H54 (cell line): ENCODE data around the gene ASB5.
"Not testable (repeated sequence)": the region's sequence is repeated elsewhere in the genome, so short reads cannot be mapped to it uniquely, and the experiment has no call there.

Experiments used
- DNase-seq: peaks from one replicate; pipeline ENCODE4 v3.0.0; 2011; ENCODE audit warnings: low spot score, mixed read lengths; ENCODE audit not compliant: insufficient read length
- FAIRE-seq: peaks from 3 replicates; lab custom pipeline; 2011; peaks lifted over from hg19 to GRCh38; lab: Jason Lieb, UNC
- POLR2A ChIP-seq: IDR thresholded peaks from 2 replicates; pipeline ENCODE4 v1.6.1; 2011; ENCODE audit warnings: low read depth, mild to moderate bottlenecking, low read length

The ASB5 gene, protein sequence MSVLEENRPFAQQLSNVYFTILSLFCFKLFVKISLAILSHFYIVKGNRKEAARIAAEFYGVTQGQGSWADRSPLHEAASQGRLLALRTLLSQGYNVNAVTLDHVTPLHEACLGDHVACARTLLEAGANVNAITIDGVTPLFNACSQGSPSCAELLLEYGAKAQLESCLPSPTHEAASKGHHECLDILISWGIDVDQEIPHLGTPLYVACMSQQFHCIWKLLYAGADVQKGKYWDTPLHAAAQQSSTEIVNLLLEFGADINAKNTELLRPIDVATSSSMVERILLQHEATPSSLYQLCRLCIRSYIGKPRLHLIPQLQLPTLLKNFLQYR

DNA sequence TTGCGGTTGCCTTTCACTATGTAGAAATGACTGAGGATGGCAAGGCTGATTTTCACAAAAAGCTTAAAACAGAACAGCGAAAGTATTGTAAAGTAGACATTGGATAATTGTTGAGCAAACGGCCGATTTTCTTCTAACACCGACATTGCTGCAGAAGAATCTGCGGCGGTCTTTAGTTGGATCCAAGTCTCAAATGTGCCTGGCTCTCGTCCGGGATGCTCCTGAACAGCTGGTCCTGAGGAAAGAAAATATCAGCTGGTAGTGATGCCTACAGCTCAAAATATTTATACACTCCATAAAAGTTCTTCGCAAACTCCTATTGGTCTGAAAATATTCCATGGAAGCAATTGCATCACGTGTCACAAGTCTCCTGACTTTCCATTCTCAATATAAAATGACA lies at the start of gene ASB5:
Gene ASB5, minus strand, starts transcription at position 260 of the 400 bp plus-strand sequence. Its CDS starts 114 bp downstream, at position 146.
- no peak for DNase-seq
- no peak for TF ChIP-seq POLR2A
- no peak for FAIRE-seq

DNA sequence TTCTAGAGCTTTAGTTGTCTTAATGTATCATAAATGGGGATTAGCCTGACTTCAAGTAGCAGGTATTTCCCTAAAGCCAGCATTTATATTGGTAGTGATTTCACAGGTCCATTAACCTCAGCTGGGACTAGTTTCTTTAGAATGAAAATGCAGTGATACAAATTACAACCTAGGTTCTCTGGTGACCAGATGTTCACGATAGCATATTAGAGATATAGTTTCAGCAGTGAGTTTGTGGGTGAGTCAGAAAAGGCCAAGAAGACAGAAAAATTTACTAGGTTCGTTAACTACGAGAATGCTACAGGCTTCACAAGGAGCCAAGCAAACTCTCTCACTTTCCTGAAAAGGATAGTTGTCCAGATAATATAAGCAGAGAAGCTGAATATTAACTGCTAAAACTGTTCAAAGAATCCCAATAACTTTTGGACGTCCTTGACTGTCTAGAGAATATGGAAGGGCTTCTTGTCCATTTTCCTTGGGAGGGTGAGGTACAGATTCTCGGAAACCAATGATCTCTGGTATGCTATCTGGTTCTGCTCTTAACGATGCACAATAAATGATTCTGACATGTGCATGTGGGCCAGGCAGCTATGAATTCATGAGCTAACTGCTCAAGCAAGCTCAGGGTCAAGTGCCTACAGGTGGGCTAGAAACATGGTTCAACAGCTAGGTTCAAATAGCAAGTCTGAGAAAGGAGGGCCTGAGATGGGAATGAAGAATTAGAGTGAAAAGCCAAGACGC lies 44.7 kb upstream of the ASB5 start:
- DNase-seq (no peak), FAIRE-seq (no peak)
- TF ChIP-seq POLR2A = no peak

DNA sequence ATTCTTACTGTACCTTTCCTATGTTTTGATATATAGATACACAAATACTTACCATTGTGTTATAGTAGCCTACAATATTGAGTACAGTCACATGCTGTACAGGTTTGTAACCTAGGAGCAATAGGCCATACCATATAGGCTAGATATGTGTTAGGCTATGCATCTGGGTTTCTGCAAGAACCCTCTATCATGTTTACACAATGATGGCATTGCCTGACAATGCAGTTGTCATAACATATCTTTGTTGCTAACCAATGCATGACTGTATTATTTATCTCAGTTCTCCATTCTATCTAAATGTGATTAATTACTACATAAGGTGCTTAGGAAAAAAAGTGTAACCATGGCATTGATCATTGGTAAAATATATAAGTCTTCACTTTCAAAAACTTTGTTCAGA lies 40.8 kb upstream of the ASB5 start:
- DNase-seq (no peak), FAIRE-seq (no peak)
- TF ChIP-seq POLR2A = no peak

DNA sequence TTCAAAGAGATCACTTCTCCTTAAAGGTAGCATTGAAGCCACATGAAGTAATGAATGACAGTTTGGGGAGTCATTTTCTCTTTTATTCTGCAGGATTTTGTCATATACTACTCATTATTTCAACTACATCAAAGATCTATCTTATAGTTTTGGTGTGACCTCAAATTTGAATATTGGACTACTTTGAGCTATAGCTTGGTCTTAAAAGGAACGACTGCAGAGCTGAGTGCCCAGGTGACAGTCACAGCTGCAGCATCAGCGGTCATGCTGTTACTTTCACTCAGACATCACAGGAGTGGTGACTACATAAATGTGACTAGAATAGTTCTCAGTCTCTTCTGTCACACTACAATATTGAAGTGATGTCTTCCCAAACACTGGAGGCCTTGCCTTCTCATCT lies 40.0 kb upstream of the ASB5 start:
- TF ChIP-seq POLR2A = no peak
- DNase-seq (no peak), FAIRE-seq (no peak)

DNA sequence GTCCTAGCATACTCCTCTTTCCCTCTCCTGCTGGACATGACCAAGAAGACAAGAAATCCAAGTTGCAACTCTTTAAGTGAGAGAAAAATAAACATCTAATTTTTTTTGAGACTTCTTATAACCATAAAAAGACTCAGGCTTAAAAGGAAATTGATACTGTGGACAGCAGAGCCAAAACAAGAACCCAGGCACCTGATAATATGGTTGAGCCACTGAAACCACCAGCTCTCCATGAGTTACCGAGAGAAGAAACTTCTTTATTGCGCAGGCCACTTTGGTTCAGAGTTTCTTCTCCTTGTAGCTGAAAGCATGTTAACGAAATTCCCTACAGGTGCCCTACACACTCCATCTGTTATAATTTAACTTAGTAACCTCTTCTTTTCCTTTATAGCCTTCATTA lies 39.4 kb upstream of the ASB5 start:
- FAIRE-seq (no peak), DNase-seq (no peak)
- TF ChIP-seq POLR2A = no peak

DNA sequence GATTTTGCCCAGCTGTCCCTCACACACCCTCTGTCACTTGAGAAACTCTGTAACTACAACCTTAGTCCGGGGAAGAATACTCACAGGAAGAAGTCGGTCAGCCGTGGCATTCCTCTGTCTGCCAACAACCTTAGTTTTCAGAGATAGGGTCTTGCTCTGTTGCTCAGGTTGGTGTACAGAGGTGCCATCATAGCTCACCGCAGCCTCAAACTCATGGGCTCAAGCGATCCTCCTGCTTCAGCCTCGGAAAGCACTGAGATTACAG lies 38.6 kb upstream of the ASB5 start:
- DNase-seq = no peak
- FAIRE-seq = no peak
- TF ChIP-seq POLR2A = no peak

DNA sequence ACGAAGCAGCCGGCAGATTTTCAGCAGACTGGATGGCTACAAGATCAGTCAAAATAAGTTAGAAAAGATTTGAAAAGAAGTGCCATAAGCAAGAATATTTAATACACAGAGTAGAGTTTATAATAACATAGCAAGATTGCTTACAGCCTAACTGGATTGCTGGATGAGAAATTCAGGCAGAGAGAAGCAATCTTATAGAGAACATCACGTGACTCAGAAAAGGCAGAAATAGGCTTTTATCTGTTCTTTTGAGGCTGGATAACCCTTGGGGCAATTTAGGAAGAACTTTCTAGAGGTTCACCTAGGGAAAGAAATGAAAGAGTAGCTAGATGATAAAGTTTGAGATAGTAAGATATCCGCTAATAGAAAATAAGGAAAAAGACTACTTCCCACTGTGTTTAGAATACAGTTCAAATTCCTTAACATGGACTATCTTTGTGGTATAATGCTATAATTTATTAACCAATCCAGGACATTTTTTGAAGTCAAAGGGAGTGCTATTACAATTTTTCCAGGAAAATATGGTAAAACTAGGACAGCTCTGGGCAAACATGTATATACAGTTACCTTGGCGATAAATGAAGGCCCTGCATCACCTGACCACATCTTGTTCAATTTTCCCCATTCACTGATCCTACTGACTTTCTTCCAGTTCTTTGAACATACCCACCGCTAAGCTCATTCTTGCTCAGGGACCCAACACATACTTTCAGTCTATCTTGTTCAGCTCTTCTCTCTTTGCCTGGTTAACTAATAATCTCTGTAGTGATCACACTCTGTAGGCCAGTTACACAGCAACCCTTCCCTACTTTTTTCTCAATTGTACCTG lies 38.0 kb upstream of the ASB5 start:
- FAIRE-seq = no peak
- no peak for DNase-seq
- TF ChIP-seq POLR2A = no peak

DNA sequence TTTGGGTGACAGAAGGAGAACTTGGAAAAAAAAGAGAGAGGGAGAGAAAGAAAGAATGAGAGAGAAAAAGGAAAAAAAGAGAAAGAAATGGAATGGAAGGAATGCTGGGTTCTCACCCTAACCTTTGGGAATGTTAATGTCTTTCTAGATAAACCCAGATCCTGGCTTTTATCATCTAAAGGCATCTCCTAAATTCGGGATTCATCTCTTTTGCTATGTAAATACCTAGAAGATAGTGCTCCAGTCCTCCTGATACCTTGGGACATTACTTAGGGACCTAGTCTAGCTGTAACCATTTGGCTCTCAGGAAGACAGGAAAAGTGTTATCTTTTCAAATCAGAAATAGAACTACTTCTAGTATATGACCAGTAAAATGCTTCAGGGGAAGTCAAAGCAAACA lies 34.9 kb upstream of the ASB5 start:
- DNase-seq (no peak), FAIRE-seq (no peak)
- TF ChIP-seq POLR2A = no peak

DNA sequence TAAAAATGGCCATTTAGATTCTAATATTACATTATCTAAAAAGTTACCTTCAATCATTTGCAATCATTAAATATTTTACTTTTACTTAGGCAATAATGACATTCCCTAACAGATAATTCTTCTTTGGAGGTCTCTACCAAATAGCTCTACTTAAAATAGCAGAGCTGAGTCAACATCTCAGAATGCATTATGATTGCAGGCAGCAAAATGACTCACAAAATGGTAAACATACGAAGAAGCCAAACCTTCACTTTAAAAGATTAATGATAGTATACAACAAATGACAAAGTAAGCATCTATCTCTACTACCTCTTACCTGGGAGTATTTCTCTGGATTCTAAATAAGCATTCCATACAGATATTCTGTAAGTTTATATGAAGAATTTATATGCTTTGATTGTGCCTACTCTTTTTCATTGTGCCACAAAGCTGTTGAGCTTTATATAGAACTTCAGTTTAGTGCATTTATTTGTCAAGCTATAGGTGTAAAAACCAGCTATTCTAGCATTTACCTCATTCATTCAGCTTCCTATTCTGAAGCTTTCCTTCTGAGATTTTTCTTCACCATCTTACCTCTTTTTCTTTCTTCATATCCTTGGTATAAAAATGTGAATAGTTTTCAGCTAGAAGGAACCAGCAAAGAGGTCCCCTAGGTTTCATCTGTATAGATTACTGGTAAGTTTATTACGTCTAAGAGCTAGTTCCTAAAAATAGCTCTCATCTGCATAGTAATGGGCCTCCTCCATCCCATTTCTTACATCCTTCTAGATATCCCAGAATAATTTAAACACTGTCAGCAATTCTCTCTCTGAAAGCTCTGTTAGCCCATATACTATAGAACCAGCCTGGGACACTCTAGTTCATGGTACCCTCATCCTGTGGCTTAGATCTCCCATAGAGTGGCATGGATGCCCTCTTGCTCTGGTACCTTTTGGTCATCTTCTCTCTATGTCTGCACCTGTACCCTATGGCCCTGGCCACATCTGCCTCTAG lies 33.6 kb upstream of the ASB5 start:
- no peak for FAIRE-seq
- no peak for TF ChIP-seq POLR2A

DNA sequence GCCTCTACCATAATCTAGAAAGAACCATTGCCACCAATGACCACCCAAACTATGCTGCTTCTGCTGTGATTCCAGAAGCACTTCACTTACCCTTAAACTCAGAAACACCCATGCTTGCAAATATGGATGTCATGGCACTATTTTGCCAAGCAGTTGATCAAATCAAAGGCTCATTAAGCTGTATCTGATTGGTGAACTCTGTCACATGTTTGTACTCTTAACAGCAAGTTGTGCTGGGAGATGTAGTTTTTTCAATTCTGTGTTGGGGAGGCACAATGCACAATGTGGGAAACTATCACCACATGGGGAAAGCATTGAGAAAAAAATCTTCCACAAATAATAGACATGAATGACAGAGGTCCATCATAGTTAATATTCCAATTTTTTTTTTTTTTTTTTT lies 31.5 kb upstream of the ASB5 start:
- no peak for FAIRE-seq

More for the DNA sequence above, 33.6 kb upstream of the ASB5 start:
- DNase-seq = no peak

DNA sequence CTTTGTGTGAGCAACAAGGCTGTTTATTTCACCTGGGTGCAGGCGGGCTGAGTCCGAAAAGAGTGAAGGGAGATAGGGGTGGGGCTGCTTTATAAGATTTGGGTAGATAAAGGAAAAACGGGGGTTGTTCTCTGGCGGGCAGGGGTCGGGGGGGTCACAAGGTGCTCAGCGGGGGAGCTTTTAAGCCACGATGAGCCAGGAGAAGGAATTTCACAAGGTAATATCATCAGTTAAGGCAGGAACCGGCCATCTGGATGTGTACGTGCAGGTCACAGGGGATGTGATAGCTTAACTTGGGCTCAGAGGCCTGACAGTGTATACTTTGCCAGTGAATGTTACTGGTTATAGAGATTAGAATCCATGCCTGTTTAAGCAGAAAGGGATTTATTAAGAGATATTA lies 31.0 kb upstream of the ASB5 start:
- DNase-seq = no peak
- FAIRE-seq = no peak
- TF ChIP-seq POLR2A = no peak

More for the DNA sequence above, 31.5 kb upstream of the ASB5 start:
- no peak for DNase-seq
- no peak for TF ChIP-seq POLR2A

DNA sequence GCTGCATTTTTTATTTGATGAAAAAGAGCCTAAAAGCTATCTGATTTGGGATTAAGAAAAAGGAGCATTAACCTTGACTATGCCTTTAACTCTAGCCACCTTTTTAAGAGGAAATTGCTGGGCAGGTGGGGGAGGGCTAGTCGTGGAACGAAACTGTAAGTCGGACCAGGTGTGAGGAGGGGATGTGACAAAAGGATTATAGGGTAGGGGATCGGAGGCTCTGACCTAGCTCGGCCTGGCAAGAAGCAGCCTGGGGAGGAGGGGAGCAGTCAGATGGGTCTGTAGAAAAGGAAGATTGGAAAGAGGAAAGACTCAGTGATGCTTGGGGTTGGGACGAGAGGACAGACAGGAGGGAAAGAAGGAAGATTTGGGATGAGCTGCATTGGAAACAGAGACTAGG lies 29.6 kb upstream of the ASB5 start:
- DNase-seq (no peak), FAIRE-seq (no peak)
- TF ChIP-seq POLR2A = no peak

DNA sequence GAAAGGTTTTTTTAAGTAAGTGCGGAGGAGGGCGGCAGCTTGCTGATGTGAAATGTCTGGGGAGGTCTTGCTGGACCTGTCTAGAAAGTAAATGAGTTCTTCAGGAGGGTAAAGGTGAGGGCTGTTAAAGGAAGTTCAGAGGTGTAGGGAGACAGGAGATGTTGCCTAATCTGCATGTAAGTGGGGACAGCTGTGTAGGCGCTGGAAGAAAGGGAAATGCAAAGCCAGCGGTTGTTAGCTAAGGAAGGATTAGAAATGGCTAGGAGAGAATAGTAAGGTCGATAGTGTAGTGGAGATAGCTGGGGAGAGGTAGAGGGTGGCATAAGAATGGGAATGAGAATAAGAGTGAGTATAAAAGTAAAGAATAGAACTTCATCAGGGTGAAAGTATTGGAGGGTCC lies 26.9 kb upstream of the ASB5 start:
- not testable (repeated sequence) for DNase-seq, FAIRE-seq
